ENCODE results near the gene CTAG1A. TPM values are rescaled to one million over a fixed set of nuclear protein-coding genes. Genes with fewer than 3 reads are reported as not detected.
A peak's percentile ranks its signal among the peaks of the same experiment; 100 is the strongest.
"Not testable (repeated sequence)": the region's sequence is repeated elsewhere in the genome, so short reads cannot be mapped to it uniquely, and the experiment has no call there.

Gene CTAG1A
- polyA plus RNA-seq, 4 donors: not detected

DNA sequence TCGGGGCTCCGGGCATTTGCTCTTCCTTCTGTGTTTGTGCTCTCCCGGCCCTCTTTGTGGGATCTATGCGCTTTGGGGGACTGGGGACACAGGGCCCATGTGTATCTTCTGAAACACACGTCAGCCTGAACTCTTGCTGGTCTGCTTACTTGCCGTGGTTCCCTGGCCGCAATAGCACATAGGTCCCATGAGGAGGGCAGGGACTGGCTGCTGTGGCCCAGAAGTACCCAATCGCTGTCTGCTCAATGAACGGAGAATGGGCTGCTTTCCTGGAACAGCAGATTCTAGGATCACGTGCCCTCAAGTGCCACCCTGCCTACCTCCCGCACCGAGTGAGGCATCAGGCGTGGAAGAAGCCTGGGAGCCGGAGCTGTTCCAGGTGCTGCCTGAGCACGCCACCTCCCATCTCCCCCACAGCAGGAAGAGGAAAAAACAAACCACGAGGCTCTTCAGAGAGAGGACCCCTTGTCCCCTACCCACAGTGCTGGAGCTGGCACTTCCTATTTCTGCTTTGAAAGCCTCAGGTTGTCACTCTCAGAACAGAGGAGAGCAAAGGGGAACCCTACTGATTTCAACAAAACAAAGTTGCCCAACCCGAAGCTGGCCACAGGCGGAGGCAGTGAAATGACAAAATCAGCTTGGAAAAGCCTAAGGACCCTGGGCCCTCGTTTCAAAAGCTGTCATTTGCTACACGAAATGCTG is 42.1 kb upstream of the CTAG1A start:
- no peaks in the 10 kb centered on the region for H3K27me3 ChIP-seq (ENCODE audit: control insufficient read depth in 3 of 3, insufficient read depth in 3 of 3, low read length in 3 of 3)
- peaks cover 0 to 5% (median 0%) of the 10 kb centered on the region in 3 donors for H3K4me1 ChIP-seq (ENCODE audit: control insufficient read depth in 3 of 3, insufficient read depth in 2 of 3, low read depth in 1 of 3, low read length in 2 of 3)
- 72 to 78% (median 76%) methylated on average over 17 to 20 of the region's 20 CpGs for WGBS, 3 donors
- no peak for FAIRE-seq
- H3K9me3 ChIP-seq (ENCODE audit: control insufficient read depth in 2 of 2, insufficient read depth in 1 of 2, low read depth in 1 of 2, low read length in 1 of 2): no peaks in the 10 kb centered on the region
- peaks cover 0 to 20% (median 0%) of the 10 kb centered on the region in 3 donors for H3K36me3 ChIP-seq (ENCODE audit: control insufficient read depth in 3 of 3, insufficient read depth in 2 of 3, low read depth in 1 of 3, low read length in 3 of 3)
- no peak overlapping the region for H3K4me3 ChIP-seq (ENCODE audit: low read depth in 1 of 3, low read length in 3 of 3)
- peak overlapping the region in 1 of 3 donors; percentile 52 for H3K27ac ChIP-seq (ENCODE audit: low read depth in 1 of 3, low read length in 2 of 3)
- no peak for DNase-seq

DNA sequence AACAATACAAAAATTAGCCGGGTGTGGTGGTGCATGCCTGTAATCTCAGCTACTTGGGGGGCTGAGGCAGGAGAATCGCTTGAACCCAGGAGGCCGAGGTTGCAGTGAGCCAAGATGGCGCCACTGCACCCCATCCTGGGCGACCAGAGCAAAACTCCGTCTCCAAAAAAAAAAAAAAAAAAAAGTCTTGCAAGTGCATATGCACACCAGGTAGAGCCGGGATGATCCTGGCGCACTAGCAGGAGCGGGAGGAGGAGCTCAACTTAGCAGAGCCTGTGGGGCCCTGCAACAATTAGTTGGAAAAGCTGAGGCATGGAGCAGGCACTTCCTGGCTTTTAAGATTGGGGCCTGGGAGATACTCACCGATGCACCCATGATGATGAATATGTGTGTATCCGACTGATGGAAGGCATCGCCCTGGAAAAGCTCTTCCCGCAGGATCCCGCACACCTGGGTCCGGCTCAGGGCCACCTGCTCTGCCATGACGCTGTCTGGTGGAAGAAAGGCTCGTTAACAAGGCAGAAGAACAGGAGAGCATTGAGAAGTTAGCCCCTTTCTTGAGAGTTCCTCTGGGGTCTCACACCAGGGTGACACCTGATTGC is 39.2 kb upstream of the CTAG1A start:
- FAIRE-seq (no peak), DNase-seq (no peak)
- WGBS, 3 donors: 92 to 96% (median 92%) methylated on average over 14 to 17 of the region's 17 CpGs
- Histone ChIP-seq H3K4me1 (ENCODE audit: control insufficient read depth in 3 of 3, insufficient read depth in 2 of 3, low read depth in 1 of 3, low read length in 2 of 3) (peaks cover 0 to 5% (median 0%) of the 10 kb centered on the region in 3 donors), H3K4me3 (ENCODE audit: low read depth in 1 of 3, low read length in 3 of 3) (peak overlapping the region in 2 of 3 donors; percentile 64 to 79), H3K27ac (ENCODE audit: low read depth in 1 of 3, low read length in 2 of 3) (no peak overlapping the region), H3K9me3 (ENCODE audit: control insufficient read depth in 2 of 2, insufficient read depth in 1 of 2, low read depth in 1 of 2, low read length in 1 of 2) (no peaks in the 10 kb centered on the region), H3K27me3 (ENCODE audit: control insufficient read depth in 3 of 3, insufficient read depth in 3 of 3, low read length in 3 of 3) (no peaks in the 10 kb centered on the region), H3K36me3 (ENCODE audit: control insufficient read depth in 3 of 3, insufficient read depth in 2 of 3, low read depth in 1 of 3, low read length in 3 of 3) (peaks cover 0 to 20% (median 0%) of the 10 kb centered on the region in 3 donors)

DNA sequence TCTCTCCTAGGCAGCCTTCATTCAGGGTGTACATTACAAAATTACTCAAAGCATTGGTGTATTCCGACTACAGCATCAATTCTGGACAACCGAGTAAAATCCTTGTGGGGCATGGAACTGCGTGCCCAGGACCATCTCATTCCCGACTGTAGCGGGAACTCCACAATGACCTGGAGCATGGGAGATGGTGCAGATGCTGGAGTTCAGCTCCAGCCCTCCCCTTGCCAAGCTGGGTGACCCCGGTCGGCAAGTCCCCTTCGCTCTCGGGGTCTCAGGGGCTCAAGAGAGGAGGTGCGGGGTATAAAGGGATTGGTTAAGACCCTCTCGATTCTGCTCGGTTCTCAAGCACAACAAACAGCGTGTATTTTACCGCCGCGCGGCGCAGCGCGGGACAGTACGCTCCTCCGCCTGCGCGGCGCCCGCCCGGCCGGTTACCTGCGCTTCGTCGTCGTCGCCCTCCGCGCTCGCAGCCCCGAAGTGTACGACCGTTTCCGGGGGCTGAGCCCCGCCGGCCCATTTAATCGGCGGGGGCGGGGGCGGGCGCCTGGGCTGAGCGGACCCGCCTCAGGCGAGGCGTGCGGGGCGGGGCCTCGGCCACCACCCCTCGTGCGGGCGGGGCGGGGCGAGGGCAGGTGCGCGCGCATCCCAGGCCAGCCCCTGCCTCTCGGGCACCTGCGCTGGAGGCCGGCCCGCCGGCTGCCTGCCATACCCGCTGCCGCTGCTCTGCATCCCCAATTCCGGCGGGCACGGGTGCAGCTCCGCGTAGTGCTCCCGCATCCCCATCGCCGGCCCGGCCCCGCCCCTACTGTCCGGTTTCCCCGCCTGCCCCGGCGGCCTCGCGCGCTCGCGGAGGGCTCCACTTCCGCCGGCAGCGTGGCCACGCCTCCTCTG is 38.3 kb upstream of the CTAG1A start, which contains the start of gene G6PD:
Gene G6PD (minus strand): TSS at position 493 of the 891 bp plus-strand sequence. CDS start 691 bp downstream, outside the sequence.
- H3K27me3 ChIP-seq (ENCODE audit: control insufficient read depth in 3 of 3, insufficient read depth in 3 of 3, low read length in 3 of 3): no peaks in the 10 kb centered on the region
- no peaks in the 10 kb centered on the region for H3K9me3 ChIP-seq (ENCODE audit: control insufficient read depth in 2 of 2, insufficient read depth in 1 of 2, low read depth in 1 of 2, low read length in 1 of 2)
- FAIRE-seq (no peak), DNase-seq (peak in 1 of 2 donors; percentile 68)
- H3K36me3 ChIP-seq (ENCODE audit: control insufficient read depth in 3 of 3, insufficient read depth in 2 of 3, low read depth in 1 of 3, low read length in 3 of 3): peaks cover 0 to 17% (median 0%) of the 10 kb centered on the region in 3 donors
- WGBS, 3 donors: 1 to 48% (median 9%) methylated on average over 8 to 92 of the region's 92 CpGs
- peak within 1 kb of the TSS; percentile 86 to 98 (median 95) for H3K27ac ChIP-seq (ENCODE audit: low read depth in 1 of 3, low read length in 2 of 3)
- H3K4me3 ChIP-seq (ENCODE audit: low read depth in 1 of 3, low read length in 3 of 3): peak within 1 kb of the TSS; percentile 57 to 79 (median 64)
- peaks cover 0 to 5% (median 0%) of the 10 kb centered on the region in 3 donors for H3K4me1 ChIP-seq (ENCODE audit: control insufficient read depth in 3 of 3, insufficient read depth in 2 of 3, low read depth in 1 of 3, low read length in 2 of 3)

DNA sequence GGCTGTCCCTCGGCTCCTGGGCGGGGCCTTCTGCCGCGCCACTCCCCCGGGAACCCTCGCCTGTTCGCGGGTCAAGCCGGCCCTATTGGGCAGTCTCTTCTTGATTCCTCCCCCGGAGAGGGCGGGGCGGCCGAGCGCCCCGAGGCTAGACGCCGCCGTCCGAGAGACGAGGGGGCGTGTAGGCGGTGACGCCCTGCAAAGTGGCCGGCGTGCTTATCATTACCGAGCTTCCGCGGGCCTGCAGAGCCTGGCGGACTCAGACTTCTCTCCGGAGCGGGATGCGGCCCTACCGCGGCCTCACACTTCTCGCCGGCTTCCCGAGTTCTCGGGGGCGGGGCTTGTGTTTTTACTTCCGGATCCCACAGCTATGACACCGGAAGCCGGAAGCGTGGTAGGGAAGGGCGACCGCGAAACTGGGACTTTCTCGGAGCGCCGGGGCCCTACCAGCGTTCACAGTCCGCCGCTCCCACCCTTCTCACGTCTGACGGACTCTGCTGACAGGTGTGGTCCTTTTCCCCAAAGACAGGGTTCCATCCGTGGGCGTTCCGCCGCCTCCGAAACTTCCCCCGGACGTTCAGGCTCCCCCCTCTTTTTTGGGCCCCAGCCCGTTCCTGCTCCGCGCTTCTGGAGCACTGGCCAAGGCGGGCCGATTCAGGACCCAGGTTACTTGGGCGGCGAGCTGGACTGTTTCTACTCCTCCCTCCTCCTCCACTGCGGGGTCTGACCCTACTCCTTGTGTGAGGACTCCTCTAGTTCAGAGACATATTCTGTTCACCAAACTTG is 37.5 kb upstream of the CTAG1A start, which contains the start of gene IKBKG:
Gene IKBKG (plus strand): TSS at position 376 of the 783 bp plus-strand sequence. CDS start 4,383 bp downstream, outside the sequence.
- Histone ChIP-seq H3K4me3 (ENCODE audit: low read depth in 1 of 3, low read length in 3 of 3) (peak within 1 kb of the TSS; percentile 57 to 79 (median 64)), H3K9me3 (ENCODE audit: control insufficient read depth in 2 of 2, insufficient read depth in 1 of 2, low read depth in 1 of 2, low read length in 1 of 2) (no peaks in the 10 kb centered on the region), H3K4me1 (ENCODE audit: control insufficient read depth in 3 of 3, insufficient read depth in 2 of 3, low read depth in 1 of 3, low read length in 2 of 3) (peaks cover 0 to 5% (median 0%) of the 10 kb centered on the region in 3 donors), H3K27ac (ENCODE audit: low read depth in 1 of 3, low read length in 2 of 3) (peak within 1 kb of the TSS; percentile 86 to 98 (median 95)), H3K27me3 (ENCODE audit: control insufficient read depth in 3 of 3, insufficient read depth in 3 of 3, low read length in 3 of 3) (no peaks in the 10 kb centered on the region), H3K36me3 (ENCODE audit: control insufficient read depth in 3 of 3, insufficient read depth in 2 of 3, low read depth in 1 of 3, low read length in 3 of 3) (peaks cover 0 to 12% (median 0%) of the 10 kb centered on the region in 3 donors)
- no peak for FAIRE-seq
- DNase-seq: peak; percentile 86 to 93
- WGBS, 3 donors: 1 to 44% (median 11%) methylated on average over 48 to 69 of the region's 69 CpGs

DNA sequence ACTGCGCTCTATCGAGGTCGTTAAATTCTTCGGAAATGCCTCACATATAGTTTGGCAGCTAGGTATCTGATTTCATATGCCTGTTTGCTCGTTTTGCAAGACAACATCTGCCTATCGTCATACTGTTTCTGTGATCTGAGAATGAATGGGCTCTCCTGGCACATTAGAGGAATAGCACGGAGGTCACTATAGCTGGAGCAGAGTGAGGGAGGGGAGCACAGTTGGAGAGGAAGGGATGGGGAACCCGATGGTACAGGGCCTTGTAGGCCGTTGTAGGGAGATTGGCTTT is 37.0 kb upstream of the CTAG1A start:
- WGBS, 3 donors: 0 to 41% (median 10%) methylated on average over 9 of the region's 9 CpGs
- Histone ChIP-seq H3K36me3 (ENCODE audit: control insufficient read depth in 3 of 3, insufficient read depth in 2 of 3, low read depth in 1 of 3, low read length in 3 of 3) (peaks cover 0 to 13% (median 1%) of the 10 kb centered on the region in 3 donors), H3K4me1 (ENCODE audit: control insufficient read depth in 3 of 3, insufficient read depth in 2 of 3, low read depth in 1 of 3, low read length in 2 of 3) (peaks cover 0 to 5% (median 0%) of the 10 kb centered on the region in 3 donors), H3K4me3 (ENCODE audit: low read depth in 1 of 3, low read length in 3 of 3) (peak overlapping the region; percentile 57 to 79 (median 64)), H3K27me3 (ENCODE audit: control insufficient read depth in 3 of 3, insufficient read depth in 3 of 3, low read length in 3 of 3) (no peaks in the 10 kb centered on the region), H3K27ac (ENCODE audit: low read depth in 1 of 3, low read length in 2 of 3) (peak overlapping the region; percentile 86 to 98 (median 95)), H3K9me3 (ENCODE audit: control insufficient read depth in 2 of 2, insufficient read depth in 1 of 2, low read depth in 1 of 2, low read length in 1 of 2) (no peaks in the 10 kb centered on the region)
- DNase-seq: no peak
- FAIRE-seq: no peak

DNA sequence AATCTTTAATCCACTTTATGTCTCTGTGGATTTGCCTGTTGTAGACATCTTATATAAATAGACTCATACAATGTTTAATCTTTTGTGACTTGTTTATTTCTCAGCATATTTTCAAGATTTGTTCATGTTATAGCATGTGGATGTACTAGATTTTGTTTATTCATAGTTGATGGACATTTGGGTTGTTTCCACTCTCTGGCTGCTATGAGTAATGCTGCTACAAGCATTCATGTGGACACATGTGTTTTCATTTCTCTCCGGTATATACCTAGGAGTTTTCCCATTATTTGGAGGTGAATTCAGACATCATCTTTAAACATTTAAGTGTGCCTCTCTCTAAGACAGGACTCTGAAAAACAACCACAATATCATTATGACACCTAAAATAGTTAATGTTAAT is 35.2 kb upstream of the CTAG1A start:
- no peak overlapping the region for H3K4me3 ChIP-seq (ENCODE audit: low read depth in 1 of 3, low read length in 3 of 3)
- peaks cover 0 to 5% (median 0%) of the 10 kb centered on the region in 3 donors for H3K4me1 ChIP-seq (ENCODE audit: control insufficient read depth in 3 of 3, insufficient read depth in 2 of 3, low read depth in 1 of 3, low read length in 2 of 3)
- 75 to 89% (median 80%) methylated on average over 1 of the region's 1 CpG for WGBS, 3 donors
- no peak overlapping the region for H3K27ac ChIP-seq (ENCODE audit: low read depth in 1 of 3, low read length in 2 of 3)
- DNase-seq (no peak), FAIRE-seq (no peak)
- H3K27me3 ChIP-seq (ENCODE audit: control insufficient read depth in 3 of 3, insufficient read depth in 3 of 3, low read length in 3 of 3): no peaks in the 10 kb centered on the region
- peaks cover 0 to 22% (median 4%) of the 10 kb centered on the region in 3 donors for H3K36me3 ChIP-seq (ENCODE audit: control insufficient read depth in 3 of 3, insufficient read depth in 2 of 3, low read depth in 1 of 3, low read length in 3 of 3)
- no peaks in the 10 kb centered on the region for H3K9me3 ChIP-seq (ENCODE audit: control insufficient read depth in 2 of 2, insufficient read depth in 1 of 2, low read depth in 1 of 2, low read length in 1 of 2)

DNA sequence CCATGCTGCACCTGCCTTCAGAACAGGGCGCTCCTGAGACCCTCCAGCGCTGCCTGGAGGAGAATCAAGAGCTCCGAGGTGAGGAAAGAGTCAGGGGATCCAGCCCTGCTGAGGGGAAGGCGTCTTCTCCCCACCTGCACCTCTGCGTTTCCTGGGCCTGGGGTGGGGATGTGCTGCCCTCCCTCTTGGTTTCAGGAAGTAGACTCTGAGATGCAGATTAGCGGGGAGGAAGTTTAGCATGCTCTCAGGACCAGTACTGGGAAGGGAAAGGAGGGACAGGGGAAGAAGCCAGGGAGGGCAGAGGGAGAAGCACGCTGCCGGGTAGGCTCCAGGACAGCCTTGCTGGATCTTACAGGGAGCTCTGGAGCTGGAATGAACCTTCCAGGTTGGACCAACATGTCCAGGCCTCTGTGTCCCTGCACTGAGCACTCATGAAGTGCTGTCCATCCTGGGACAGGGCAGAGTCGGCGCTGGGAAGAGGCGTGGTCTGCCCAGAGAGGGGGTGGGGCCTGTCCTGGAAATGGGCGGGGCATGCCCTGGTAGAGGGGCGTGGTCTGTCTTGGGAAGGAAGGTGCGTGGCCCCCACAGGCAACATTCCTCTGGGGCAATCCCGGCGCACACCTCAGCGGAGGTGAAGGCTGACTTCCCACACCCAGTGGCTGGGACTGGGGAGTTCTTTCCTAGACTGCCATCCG is 32.7 kb upstream of the CTAG1A start:
- not testable (repeated sequence) for H3K4me3 ChIP-seq (ENCODE audit: low read depth in 1 of 3, low read length in 3 of 3); H3K27ac ChIP-seq (ENCODE audit: low read depth in 1 of 3, low read length in 2 of 3); H3K4me1 ChIP-seq (ENCODE audit: control insufficient read depth in 3 of 3, insufficient read depth in 2 of 3, low read depth in 1 of 3, low read length in 2 of 3); H3K27me3 ChIP-seq (ENCODE audit: control insufficient read depth in 3 of 3, insufficient read depth in 3 of 3, low read length in 3 of 3); FAIRE-seq; DNase-seq; H3K9me3 ChIP-seq (ENCODE audit: control insufficient read depth in 2 of 2, insufficient read depth in 1 of 2, low read depth in 1 of 2, low read length in 1 of 2)
- H3K36me3 ChIP-seq (ENCODE audit: control insufficient read depth in 3 of 3, insufficient read depth in 2 of 3, low read depth in 1 of 3, low read length in 3 of 3): peaks cover 0 to 22% (median 4%) of the 10 kb centered on the region in 3 donors
- 76 to 90% (median 89%) methylated on average over 6 to 12 of the region's 18 CpGs for WGBS, 3 donors

Data from small intestine (tissue), 7 donors.